ENCODE data around the gene KIF26A.

DNA sequence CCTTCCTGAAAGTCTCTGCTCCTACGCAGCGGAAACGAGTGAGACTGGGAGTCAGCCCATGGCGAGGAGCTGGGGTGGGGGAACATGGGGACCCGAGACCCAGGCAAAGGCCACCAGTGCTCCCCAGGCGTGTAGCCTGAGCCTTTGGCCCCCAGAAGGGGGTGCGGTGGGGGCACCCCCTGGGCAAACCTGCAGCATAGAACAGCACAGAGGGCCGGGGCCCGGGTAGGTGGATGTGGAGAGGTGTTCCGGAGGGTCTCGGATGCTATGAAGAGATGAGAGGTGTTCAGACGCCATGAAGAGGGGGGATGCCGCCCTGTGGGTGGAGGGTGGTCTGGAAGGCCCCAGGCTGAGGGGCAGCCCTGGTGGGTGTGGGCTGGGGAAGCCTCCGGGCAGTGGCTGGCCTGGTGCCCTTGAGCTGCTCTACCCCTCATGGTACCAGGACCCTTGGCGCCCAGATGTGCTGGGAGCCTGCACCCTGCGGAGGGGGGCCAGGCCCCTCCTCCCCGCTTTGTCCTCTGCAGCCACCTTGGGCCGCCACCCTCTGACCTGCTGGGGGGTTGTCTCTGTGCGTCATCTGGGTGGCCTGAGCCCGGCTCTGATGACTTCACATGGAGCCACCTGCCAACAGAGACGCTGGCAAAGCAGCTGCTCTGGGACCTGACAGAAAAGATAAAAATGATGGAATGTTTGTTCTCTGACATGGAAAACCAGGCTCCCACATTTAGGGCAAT lies 83.4 kb downstream of the KIF26A start:
- TF ChIP-seq CTCF (IDR thresholded peaks at IDR 0.05) (no peak), POLR2A (IDR thresholded peaks at IDR 0.05) (no peak)

All from lower leg skin (tissue), 3 donors.